GM12873 (cell line): ENCODE data around the gene C3.

Experiments used
- CTCF ChIP-seq: IDR thresholded peaks from 2 replicates; pipeline ENCODE4 v1.5.1; 2012; ENCODE audit warnings: low read depth, mild to moderate bottlenecking, moderate library complexity, low read length, control low read depth; ENCODE audit not compliant: insufficient read depth; ENCODE audit errors: missing control alignments

Gene C3

GRCh38 chr19:6672693-6673290 is 47.7 kb downstream of the C3 start:
- TF ChIP-seq CTCF: no peak

- TF ChIP-seq CTCF: no peak
Measured at GRCh38 chr19:6671960-6672359, 48.5 kb downstream of the C3 start.

GRCh38 chr19:6668691-6669090 is 51.8 kb downstream of the C3 start:
- no peak for TF ChIP-seq CTCF

GRCh38 chr19:6667114-6667627 is 53.3 kb downstream of the C3 start:
- TF ChIP-seq CTCF: no peak

- TF ChIP-seq CTCF: no peak
Measured at GRCh38 chr19:6664916-6665315, 55.5 kb downstream of the C3 start.

- TF ChIP-seq CTCF: no peak
Measured at GRCh38 chr19:6663236-6664201, 56.9 kb downstream of the C3 start.

- no peak for TF ChIP-seq CTCF
Measured at GRCh38 chr19:6662702-6663101, 57.7 kb downstream of the C3 start.
